ENCODE data around the gene TFPI. TPM values are rescaled to one million over a fixed set of nuclear protein-coding genes. Genes with fewer than 3 reads are reported as not detected.
A peak's percentile ranks its signal among the peaks of the same experiment; 100 is the strongest.

TFPI gene
- not detected for total RNA-seq
- not detected for polyA plus RNA-seq

DNA sequence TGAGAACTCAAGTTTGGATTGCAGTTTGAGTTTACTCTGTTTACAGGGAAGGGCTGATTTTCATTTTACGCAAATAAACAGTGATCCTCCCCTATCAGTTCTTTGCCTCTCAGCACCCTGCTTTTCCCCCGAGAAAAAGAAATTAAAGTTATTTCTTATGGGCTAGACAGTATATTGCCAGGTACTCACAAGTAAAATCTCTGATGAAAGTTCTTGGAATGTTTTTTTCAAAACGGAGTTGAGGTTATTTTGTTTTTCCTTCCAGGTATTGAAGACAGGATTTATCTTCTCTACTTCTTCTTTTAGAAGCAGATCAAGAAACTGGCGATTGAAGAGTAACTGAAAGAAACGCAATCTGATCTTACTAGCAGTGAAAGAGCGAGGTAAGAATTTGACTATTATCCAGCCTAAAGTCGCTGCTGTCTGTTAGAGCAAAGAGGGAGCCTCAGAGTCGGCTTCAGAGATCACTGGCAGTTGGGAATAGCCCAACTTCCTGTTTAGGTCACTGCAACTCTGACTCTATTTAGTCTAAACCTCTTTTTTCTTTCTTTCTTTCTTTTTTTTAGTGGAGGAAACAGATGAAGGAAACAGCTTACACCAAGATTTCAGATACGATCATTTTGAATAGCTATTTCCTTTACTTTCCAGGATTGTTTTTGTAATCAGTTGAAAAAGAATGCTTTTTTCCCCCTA lies at the start of gene TFPI:
TFPI (minus strand) TSS at position 425 of the 693 bp plus-strand sequence. CDS start 50,667 bp downstream, outside the sequence.
- H3K27ac Mint-ChIP-seq, result no peak within 1 kb of the TSS
- Histone ChIP-seq H3K36me3 (ENCODE audit: insufficient read depth, low read length) (no peaks in the 10 kb centered on the region), H3K27me3 (ENCODE audit: insufficient read depth, low read length, poor library complexity, severe bottlenecking) (no peaks in the 10 kb centered on the region), H3K4me3 (ENCODE audit: low read length) (no peak within 1 kb of the TSS), H3K27ac (ENCODE audit: low read depth, low read length) (peak within 1 kb of the TSS; percentile 74), H3K9me3 (ENCODE audit: low read length) (no peaks in the 10 kb centered on the region), H3K4me1 (ENCODE audit: insufficient read depth, low read length) (no peaks in the 10 kb centered on the region)
- peaks cover 0 to 5% (median 2%) of the 10 kb centered on the region in 5 donors for H3K9me3 Mint-ChIP-seq
- DNase-seq, result no peak
- H3K27me3 Mint-ChIP-seq, result peaks cover 0 to 3% of the 10 kb centered on the region in 2 donors
- H3K4me3 Mint-ChIP-seq, result peak within 1 kb of the TSS in 1 of 7 donors; percentile 34
- no peaks in the 10 kb centered on the region for H3K36me3 Mint-ChIP-seq
- peaks cover 0 to 5% (median 3%) of the 10 kb centered on the region in 3 donors for H3K4me1 Mint-ChIP-seq
- ChIA-PET POLR2A (no interaction called here), CTCF (no interaction called here)

GRCh38 chr2:187594801-187595200 lies 40.6 kb upstream of the TFPI start:
- Histone ChIP-seq H3K4me1 (ENCODE audit: insufficient read depth, low read length) (no peaks in the 10 kb centered on the region), H3K4me3 (ENCODE audit: low read length) (no peak overlapping the region), H3K27me3 (ENCODE audit: insufficient read depth, low read length, poor library complexity, severe bottlenecking) (no peaks in the 10 kb centered on the region), H3K9me3 (ENCODE audit: low read length) (no peaks in the 10 kb centered on the region), H3K36me3 (ENCODE audit: insufficient read depth, low read length) (no peaks in the 10 kb centered on the region), H3K27ac (ENCODE audit: low read depth, low read length) (no peak overlapping the region)
- peaks cover 0 to 5% (median 0%) of the 10 kb centered on the region in 5 donors for H3K9me3 Mint-ChIP-seq
- no peaks in the 10 kb centered on the region for H3K36me3 Mint-ChIP-seq
- no peaks in the 10 kb centered on the region for H3K4me1 Mint-ChIP-seq
- POLR2A ChIA-PET, result no interaction called here
- no peak overlapping the region for H3K27ac Mint-ChIP-seq
- CTCF ChIA-PET, result no interaction called here
- no peak overlapping the region for H3K4me3 Mint-ChIP-seq
- DNase-seq, result no peak
- H3K27me3 Mint-ChIP-seq, result no peaks in the 10 kb centered on the region

- no peaks in the 10 kb centered on the region for H3K27me3 Mint-ChIP-seq
- Histone ChIP-seq H3K36me3 (ENCODE audit: insufficient read depth, low read length) (no peaks in the 10 kb centered on the region), H3K4me3 (ENCODE audit: low read length) (no peak overlapping the region), H3K4me1 (ENCODE audit: insufficient read depth, low read length) (no peaks in the 10 kb centered on the region), H3K9me3 (ENCODE audit: low read length) (no peaks in the 10 kb centered on the region), H3K27ac (ENCODE audit: low read depth, low read length) (no peak overlapping the region), H3K27me3 (ENCODE audit: insufficient read depth, low read length, poor library complexity, severe bottlenecking) (no peaks in the 10 kb centered on the region)
- peak overlapping the region in 1 of 8 donors; percentile 16 for H3K27ac Mint-ChIP-seq
- POLR2A ChIA-PET, result no interaction called here
- H3K4me3 Mint-ChIP-seq, result no peak overlapping the region
- H3K9me3 Mint-ChIP-seq, result peaks cover 0 to 5% (median 0%) of the 10 kb centered on the region in 5 donors
- CTCF ChIA-PET, result no interaction called here
- no peaks in the 10 kb centered on the region for H3K36me3 Mint-ChIP-seq
- no peak for DNase-seq
- H3K4me1 Mint-ChIP-seq, result no peaks in the 10 kb centered on the region
Measured at GRCh38 chr2:187593697-187594096, 39.5 kb upstream of the TFPI start.

DNA sequence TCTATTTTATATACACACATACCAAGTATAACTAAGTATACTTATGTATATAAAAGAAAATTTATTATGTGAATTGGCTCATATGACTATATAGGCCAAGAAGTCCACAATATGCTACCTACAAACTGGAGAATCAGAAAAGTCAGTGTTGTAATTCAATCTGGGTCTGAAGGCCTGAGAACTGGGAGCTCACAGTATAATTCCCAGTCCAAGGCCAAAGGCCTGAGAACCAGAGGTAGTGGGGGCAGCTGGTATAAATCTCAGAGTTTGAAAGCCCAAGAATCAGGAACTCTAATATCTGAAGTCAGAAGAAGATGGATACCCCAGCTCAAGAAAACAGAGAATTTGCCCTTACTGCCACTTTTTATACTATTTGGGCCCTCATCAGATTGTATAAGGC lies 38.9 kb upstream of the TFPI start:
- no peaks in the 10 kb centered on the region for H3K27me3 ChIP-seq (ENCODE audit: insufficient read depth, low read length, poor library complexity, severe bottlenecking)
- Mint-ChIP-seq H3K27me3 (no peaks in the 10 kb centered on the region), H3K9me3 (peaks cover 0 to 5% (median 0%) of the 10 kb centered on the region in 5 donors), H3K4me1 (no peaks in the 10 kb centered on the region), H3K27ac (no peak overlapping the region), H3K4me3 (no peak overlapping the region), H3K36me3 (no peaks in the 10 kb centered on the region)
- CTCF ChIA-PET, result no interaction called here
- DNase-seq, result no peak
- no peaks in the 10 kb centered on the region for H3K36me3 ChIP-seq (ENCODE audit: insufficient read depth, low read length)
- POLR2A ChIA-PET, result no interaction called here
- H3K27ac ChIP-seq (ENCODE audit: low read depth, low read length), result no peak overlapping the region
- H3K9me3 ChIP-seq (ENCODE audit: low read length), result no peaks in the 10 kb centered on the region
- H3K4me3 ChIP-seq (ENCODE audit: low read length), result no peak overlapping the region
- H3K4me1 ChIP-seq (ENCODE audit: insufficient read depth, low read length), result no peaks in the 10 kb centered on the region

- no peaks in the 10 kb centered on the region for H3K9me3 ChIP-seq (ENCODE audit: low read length)
- H3K36me3 ChIP-seq (ENCODE audit: insufficient read depth, low read length), result no peaks in the 10 kb centered on the region
- no peaks in the 10 kb centered on the region for H3K4me1 Mint-ChIP-seq
- POLR2A ChIA-PET, result no interaction called here
- no peak overlapping the region for H3K4me3 ChIP-seq (ENCODE audit: low read length)
- no peaks in the 10 kb centered on the region for H3K36me3 Mint-ChIP-seq
- H3K4me1 ChIP-seq (ENCODE audit: insufficient read depth, low read length), result no peaks in the 10 kb centered on the region
- no peak overlapping the region for H3K27ac ChIP-seq (ENCODE audit: low read depth, low read length)
- H3K27ac Mint-ChIP-seq, result no peak overlapping the region
- CTCF ChIA-PET, result no interaction called here
- no peak overlapping the region for H3K4me3 Mint-ChIP-seq
- H3K27me3 ChIP-seq (ENCODE audit: insufficient read depth, low read length, poor library complexity, severe bottlenecking), result no peaks in the 10 kb centered on the region
- H3K27me3 Mint-ChIP-seq, result no peaks in the 10 kb centered on the region
- peaks cover 0 to 9% (median 3%) of the 10 kb centered on the region in 5 donors for H3K9me3 Mint-ChIP-seq
- DNase-seq, result no peak
Measured at GRCh38 chr2:187590175-187590574, 35.9 kb upstream of the TFPI start.

DNA sequence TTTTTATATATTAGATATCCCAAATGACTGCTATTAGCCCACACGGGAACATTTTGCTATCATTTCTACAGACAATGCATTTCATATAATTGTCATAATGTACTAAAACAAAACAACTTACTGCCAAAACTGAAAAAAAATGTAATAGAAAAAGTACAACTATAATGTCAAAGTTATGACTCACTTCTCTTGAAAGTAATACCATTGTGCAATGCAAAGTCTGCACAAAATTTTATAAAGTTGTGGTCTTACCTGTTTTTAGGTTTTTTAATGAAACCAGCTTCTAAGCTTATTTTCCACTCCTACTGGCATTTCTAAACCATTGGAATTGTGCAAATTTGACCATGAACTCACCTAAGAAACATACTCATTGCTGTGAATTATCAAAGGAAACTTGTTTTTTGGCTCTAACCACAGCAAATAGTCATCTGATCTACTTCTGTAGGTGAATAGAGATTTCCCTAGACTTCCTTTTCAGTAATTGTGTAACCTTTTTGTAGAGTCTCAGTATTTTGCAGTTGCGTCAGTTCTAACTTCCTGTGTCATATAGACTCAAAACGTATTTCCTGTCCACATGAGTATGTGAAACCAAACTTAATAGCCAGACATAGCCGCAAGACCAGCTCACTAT lies 31.9 kb upstream of the TFPI start:
- no peak overlapping the region for H3K27ac Mint-ChIP-seq
- Histone ChIP-seq H3K9me3 (ENCODE audit: low read length) (no peaks in the 10 kb centered on the region), H3K27ac (ENCODE audit: low read depth, low read length) (no peak overlapping the region), H3K4me3 (ENCODE audit: low read length) (no peak overlapping the region), H3K36me3 (ENCODE audit: insufficient read depth, low read length) (no peaks in the 10 kb centered on the region), H3K4me1 (ENCODE audit: insufficient read depth, low read length) (no peaks in the 10 kb centered on the region), H3K27me3 (ENCODE audit: insufficient read depth, low read length, poor library complexity, severe bottlenecking) (no peaks in the 10 kb centered on the region)
- ChIA-PET POLR2A (no interaction called here), CTCF (no interaction called here)
- DNase-seq, result no peak
- H3K36me3 Mint-ChIP-seq, result no peaks in the 10 kb centered on the region
- no peaks in the 10 kb centered on the region for H3K27me3 Mint-ChIP-seq
- no peak overlapping the region for H3K4me3 Mint-ChIP-seq
- peaks cover 0 to 9% (median 2%) of the 10 kb centered on the region in 5 donors for H3K9me3 Mint-ChIP-seq
- H3K4me1 Mint-ChIP-seq, result peaks cover 0 to 3% (median 3%) of the 10 kb centered on the region in 3 donors

DNA sequence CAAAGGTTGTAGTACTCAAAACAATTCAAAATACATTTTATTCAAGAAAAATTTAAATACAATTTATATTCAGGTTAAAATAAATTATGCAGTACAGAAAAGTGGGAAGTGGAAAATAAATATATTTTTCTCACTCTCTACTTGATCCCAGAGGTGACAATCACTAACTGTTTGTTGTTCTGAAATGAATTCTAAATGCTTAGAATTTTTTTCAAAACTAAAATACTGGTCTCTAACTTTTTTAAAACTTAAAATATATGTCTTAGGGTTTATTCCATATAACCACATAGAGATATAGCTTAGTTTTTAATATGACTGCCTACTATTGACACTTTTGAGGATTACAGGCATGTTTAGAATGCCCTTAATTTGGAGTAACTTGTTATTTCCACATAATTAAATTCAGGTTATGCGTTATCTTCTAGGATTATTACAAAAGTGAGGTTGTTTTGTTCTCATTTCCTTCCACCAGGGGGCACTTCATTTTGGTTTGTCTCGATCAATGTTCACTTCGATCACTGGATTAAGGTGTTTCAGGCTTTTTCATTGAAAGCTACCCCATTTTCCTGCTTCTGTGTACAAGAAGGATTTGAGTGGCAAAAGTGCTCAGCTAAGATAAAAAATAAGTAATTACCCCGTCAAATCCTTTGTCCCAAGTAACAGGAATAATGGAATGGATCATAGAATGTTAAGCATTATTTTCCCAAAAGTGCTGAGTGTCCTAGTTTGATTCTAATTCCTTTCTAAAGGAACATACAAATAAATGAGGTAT lies 27.1 kb upstream of the TFPI start:
- H3K36me3 ChIP-seq (ENCODE audit: insufficient read depth, low read length), result no peaks in the 10 kb centered on the region
- POLR2A ChIA-PET, result no interaction called here
- Mint-ChIP-seq H3K9me3 (peaks cover 0 to 2% (median 0%) of the 10 kb centered on the region in 5 donors), H3K36me3 (no peaks in the 10 kb centered on the region), H3K4me3 (no peak overlapping the region), H3K27me3 (no peaks in the 10 kb centered on the region), H3K27ac (no peak overlapping the region), H3K4me1 (peaks cover 0 to 3% (median 3%) of the 10 kb centered on the region in 3 donors)
- H3K27me3 ChIP-seq (ENCODE audit: insufficient read depth, low read length, poor library complexity, severe bottlenecking), result no peaks in the 10 kb centered on the region
- H3K4me1 ChIP-seq (ENCODE audit: insufficient read depth, low read length), result no peaks in the 10 kb centered on the region
- no peaks in the 10 kb centered on the region for H3K9me3 ChIP-seq (ENCODE audit: low read length)
- CTCF ChIA-PET, result interaction anchor here (0.9 kb wide), 1 partner anchor 1831 kb away, joined by 3 read pairs; no protein-coding TSS in a partner anchor
- peak in 1 of 5 donors; percentile 13 for DNase-seq
- H3K4me3 ChIP-seq (ENCODE audit: low read length), result no peak overlapping the region
- H3K27ac ChIP-seq (ENCODE audit: low read depth, low read length), result no peak overlapping the region

Data from CD8-positive, alpha-beta memory T cell (primary cell).